Mucosa of gallbladder (tissue), 1 donor: ENCODE data around the gene PSG11. TPM values are rescaled to one million over a fixed set of nuclear protein-coding genes. Genes with fewer than 3 reads are reported as not detected.
"Not testable (repeated sequence)": the region's sequence is repeated elsewhere in the genome, so short reads cannot be mapped to it uniquely, and the experiment has no call there.

Source experiments
- DNase-seq: peaks from one replicate; pipeline ENCODE4 v3.0.0-alpha.2; 2020; ENCODE audit warnings: low spot score
- total RNA-seq: library from RNA; stranded (reverse); gene quantifications from one replicate; pipeline ENCODE4 v1.2.1, GENCODE V29; 2021
- donor health status: DM: no; HTN: no; CAD: no.

Gene PSG11
- total RNA-seq, 1 donor from 2014 or later = not detected

GRCh38 chr19:42988206-42988605, 38.1 kb downstream of the PSG11 start:
- not testable (repeated sequence) for DNase-seq

GRCh38 chr19:42985588-42985987, 40.7 kb downstream of the PSG11 start:
- no peak for DNase-seq

GRCh38 chr19:42982111-42982510, 44.2 kb downstream of the PSG11 start:
- DNase-seq = not testable (repeated sequence)

- not testable (repeated sequence) for DNase-seq
Measured at GRCh38 chr19:42971451-42971850, 54.8 kb downstream of the PSG11 start.

GRCh38 chr19:42965176-42965575, 61.1 kb downstream of the PSG11 start:
- DNase-seq = no peak

- no peak for DNase-seq
Measured at GRCh38 chr19:42961119-42961518, 65.2 kb downstream of the PSG11 start.

Other genes starting within 250 kb of the PSG11 start
- gene PSG1, start 146.8 kb downstream of the PSG11 start, total RNA-seq = not detected
- not detected for gene PSG6, start 108.6 kb downstream of the PSG11 start, total RNA-seq
- gene PSG7, start 89.3 kb downstream of the PSG11 start, total RNA-seq = not detected
- gene PSG2, start 56.2 kb upstream of the PSG11 start, total RNA-seq = not detected
- gene PSG5, start 160.1 kb upstream of the PSG11 start, total RNA-seq = not detected
- not detected for gene PSG4, start 179.2 kb upstream of the PSG11 start, total RNA-seq
- gene PSG9, start 243.1 kb upstream of the PSG11 start, total RNA-seq = not detected